ENCODE results near the gene GOLGA6A.

DNA sequence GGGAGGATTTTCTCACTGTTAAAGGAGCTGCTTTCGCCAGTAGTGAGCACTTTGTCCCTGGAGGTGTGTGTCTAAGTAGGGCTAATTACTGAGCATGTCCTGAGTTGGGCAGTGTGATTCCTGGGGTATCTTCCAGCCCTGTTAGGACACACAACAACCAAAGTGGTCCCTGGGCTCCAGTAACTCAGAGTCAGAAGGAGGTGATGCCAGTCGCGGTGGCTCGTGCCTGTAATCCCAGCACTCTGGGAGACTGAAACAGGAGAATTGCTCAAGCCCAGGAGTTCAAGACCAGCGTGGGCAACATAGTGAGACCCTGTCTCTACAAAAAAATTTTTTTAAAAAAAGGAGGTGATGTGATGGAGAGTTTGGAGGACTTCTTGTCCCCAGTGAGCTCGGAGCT is 50.3 kb downstream of the GOLGA6A start:
- TF ChIP-seq, protein P1, sequence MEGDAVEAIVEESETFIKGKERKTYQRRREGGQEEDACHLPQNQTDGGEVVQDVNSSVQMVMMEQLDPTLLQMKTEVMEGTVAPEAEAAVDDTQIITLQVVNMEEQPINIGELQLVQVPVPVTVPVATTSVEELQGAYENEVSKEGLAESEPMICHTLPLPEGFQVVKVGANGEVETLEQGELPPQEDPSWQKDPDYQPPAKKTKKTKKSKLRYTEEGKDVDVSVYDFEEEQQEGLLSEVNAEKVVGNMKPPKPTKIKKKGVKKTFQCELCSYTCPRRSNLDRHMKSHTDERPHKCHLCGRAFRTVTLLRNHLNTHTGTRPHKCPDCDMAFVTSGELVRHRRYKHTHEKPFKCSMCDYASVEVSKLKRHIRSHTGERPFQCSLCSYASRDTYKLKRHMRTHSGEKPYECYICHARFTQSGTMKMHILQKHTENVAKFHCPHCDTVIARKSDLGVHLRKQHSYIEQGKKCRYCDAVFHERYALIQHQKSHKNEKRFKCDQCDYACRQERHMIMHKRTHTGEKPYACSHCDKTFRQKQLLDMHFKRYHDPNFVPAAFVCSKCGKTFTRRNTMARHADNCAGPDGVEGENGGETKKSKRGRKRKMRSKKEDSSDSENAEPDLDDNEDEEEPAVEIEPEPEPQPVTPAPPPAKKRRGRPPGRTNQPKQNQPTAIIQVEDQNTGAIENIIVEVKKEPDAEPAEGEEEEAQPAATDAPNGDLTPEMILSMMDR (IDR thresholded peaks at IDR 0.05): no peak
- no peak for TF ChIP-seq POLR2AphosphoS5 (IDR thresholded peaks at IDR 0.05)
- TF ChIP-seq POLR2A (IDR thresholded peaks at IDR 0.05): no peak
- no peak for TF ChIP-seq EP300 (IDR thresholded peaks at IDR 0.05)

All from upper lobe of left lung (tissue), 4 donors.